Glutamatergic neuron (in vitro differentiated cells): ENCODE data around the gene C1orf210. TPM values are rescaled to one million over a fixed set of nuclear protein-coding genes. Genes with fewer than 3 reads are reported as not detected.

Experiments used
- DNase-seq: peaks from one replicate; pipeline ENCODE4 v3.0.0; 2022
- H3K27ac Mint-ChIP-seq: one replicate; pipeline ENCODE4 v1.8.0; 2020; ENCODE audit warnings: mild to moderate bottlenecking, mixed read lengths, inconsistent platforms; ENCODE audit not compliant: unreplicated experiment
- H3K27me3 Mint-ChIP-seq: one replicate; pipeline ENCODE4 v1.8.0; 2020; ENCODE audit warnings: mild to moderate bottlenecking, moderate library complexity, mixed read lengths, inconsistent platforms; ENCODE audit not compliant: unreplicated experiment
- H3K36me3 Mint-ChIP-seq: one replicate; pipeline ENCODE4 v1.8.0; 2020; ENCODE audit warnings: mild to moderate bottlenecking, mixed read lengths, inconsistent platforms; ENCODE audit not compliant: unreplicated experiment
- H3K4me1 Mint-ChIP-seq: one replicate; pipeline ENCODE4 v1.8.0; 2020; ENCODE audit warnings: mild to moderate bottlenecking, low read depth, mixed read lengths, inconsistent platforms; ENCODE audit not compliant: unreplicated experiment
- H3K4me3 Mint-ChIP-seq: one replicate; pipeline ENCODE4 v1.8.0; 2020; ENCODE audit warnings: mild to moderate bottlenecking, mixed read lengths, inconsistent platforms; ENCODE audit not compliant: unreplicated experiment
- H3K9me3 Mint-ChIP-seq: one replicate; pipeline ENCODE4 v1.8.0; 2020; ENCODE audit warnings: mild to moderate bottlenecking, moderate library complexity, mixed read lengths, inconsistent platforms; ENCODE audit not compliant: unreplicated experiment
- CTCF ChIP-seq: fragments of 200-600 bp; sonication (generic); IDR thresholded peaks from one replicate; pipeline ENCODE4 v1.5.0; 2021; ENCODE audit not compliant: partially characterized antibody, unreplicated experiment
- total RNA-seq: library from RNA; stranded (reverse); fragmentation: NEBNext Ultra II Directional; extraction: Animal tissue kit (Norgen Biotek cat#: 25700); gene quantifications from one replicate; pipeline ENCODE4 v1.2.1, GENCODE V29; 2021; ENCODE audit not compliant: unreplicated experiment

C1orf210 gene
- total RNA-seq, 1 donor from 2014 or later, result not detected

GRCh38 chr1:43308635-43309404, 23.4 kb upstream of the C1orf210 start:
- Mint-ChIP-seq H3K36me3 (peaks cover 15% of the 10 kb centered on the region), H3K4me1 (peaks cover 11% of the 10 kb centered on the region), H3K27ac (no peak overlapping the region), H3K4me3 (no peak overlapping the region), H3K9me3 (peaks cover 14% of the 10 kb centered on the region), H3K27me3 (peaks cover 7% of the 10 kb centered on the region)
- no peak for DNase-seq
- no peak for TF ChIP-seq CTCF

- H3K27me3 Mint-ChIP-seq, result peaks cover 7% of the 10 kb centered on the region
- H3K27ac Mint-ChIP-seq, result no peak overlapping the region
- no peak for TF ChIP-seq CTCF
- DNase-seq, result no peak
- peaks cover 11% of the 10 kb centered on the region for H3K4me1 Mint-ChIP-seq
- no peak overlapping the region for H3K4me3 Mint-ChIP-seq
- H3K36me3 Mint-ChIP-seq, result peaks cover 15% of the 10 kb centered on the region
- H3K9me3 Mint-ChIP-seq, result peaks cover 13% of the 10 kb centered on the region
These were observed 22.2 kb upstream of the C1orf210 start for GRCh38 chr1:43307458-43308158.

GRCh38 chr1:43306688-43307457, 21.5 kb upstream of the C1orf210 start:
- Mint-ChIP-seq H3K27ac (no peak overlapping the region), H3K4me3 (no peak overlapping the region), H3K36me3 (peaks cover 15% of the 10 kb centered on the region)

GRCh38 chr1:43305926-43306687, 20.7 kb upstream of the C1orf210 start:
- peaks cover 9% of the 10 kb centered on the region for H3K27me3 Mint-ChIP-seq
- H3K4me1 Mint-ChIP-seq, result peaks cover 11% of the 10 kb centered on the region
- no peak for DNase-seq
- H3K9me3 Mint-ChIP-seq, result peaks cover 14% of the 10 kb centered on the region
- no peak for TF ChIP-seq CTCF
- H3K36me3 Mint-ChIP-seq, result peaks cover 15% of the 10 kb centered on the region
- H3K27ac Mint-ChIP-seq, result peak overlapping the region; percentile 26
- peak overlapping the region; percentile 26 for H3K4me3 Mint-ChIP-seq

More at GRCh38 chr1:43306688-43307457, 21.5 kb upstream of the C1orf210 start:
- no peak for TF ChIP-seq CTCF
- Mint-ChIP-seq H3K4me1 (peaks cover 11% of the 10 kb centered on the region), H3K9me3 (peaks cover 12% of the 10 kb centered on the region), H3K27me3 (peaks cover 7% of the 10 kb centered on the region)
- DNase-seq, result no peak
